WTC11 (cell line): ENCODE results near the gene RAB10.

Experiments used
- CBFB ChIP-seq: sonication (generic); formaldehyde crosslinking; IDR thresholded peaks from 2 replicates; pipeline ENCODE4 v1.8.1; 2022; ENCODE audit warnings: mild to moderate bottlenecking, low read depth, missing genetic modification reagents
- ELF4 ChIP-seq: sonication (generic); formaldehyde crosslinking; IDR thresholded peaks from 2 replicates; pipeline ENCODE4 v1.8.1; 2022; ENCODE audit warnings: low read depth, mild to moderate bottlenecking, moderate library complexity, missing genetic modification reagents
- ESRRA ChIP-seq: sonication (generic); formaldehyde crosslinking; IDR thresholded peaks from 2 replicates; pipeline ENCODE4 v1.8.1; 2022; ENCODE audit warnings: mild to moderate bottlenecking, missing genetic modification reagents, borderline replicate concordance
- IRF2 ChIP-seq: sonication (generic); formaldehyde crosslinking; IDR thresholded peaks from 2 replicates; pipeline ENCODE4 v1.8.0; 2022; ENCODE audit warnings: low read depth, missing genetic modification reagents, borderline replicate concordance
- SMAD3 ChIP-seq: sonication (generic); formaldehyde crosslinking; IDR thresholded peaks from 2 replicates; pipeline ENCODE4 v1.8.0; 2022; ENCODE audit warnings: missing genetic modification reagents, mild to moderate bottlenecking, borderline replicate concordance
- TEAD4 ChIP-seq: sonication (generic); formaldehyde crosslinking; IDR thresholded peaks from 2 replicates; pipeline ENCODE4 v1.8.0; 2022; ENCODE audit warnings: mild to moderate bottlenecking, missing genetic modification reagents
- ZNF416 ChIP-seq: fragments of 250-450 bp; sonication (Bioruptor Pico); IDR thresholded peaks from 2 replicates; pipeline ENCODE4 v1.9.0; 2021; ENCODE audit warnings: mild to moderate bottlenecking, inconsistent platforms
- TF ChIP-seq, protein P1 (sequence below): fragments of 200-600 bp; IDR thresholded peaks from 2 replicates; pipeline ENCODE4 v1.8.0; 2022; ENCODE audit warnings: antibody characterized with exemption
- TF ChIP-seq, protein P2 (sequence below): sonication (generic); formaldehyde crosslinking; conservative IDR thresholded peaks from 2 replicates; pipeline ENCODE4 v1.8.1; 2022; ENCODE audit warnings: mild to moderate bottlenecking, missing genetic modification reagents
- TF ChIP-seq, protein P3 (sequence below): fragments of 250-450 bp; sonication (Bioruptor Pico); IDR thresholded peaks from 2 replicates; pipeline ENCODE4 v1.8.0; 2021; ENCODE audit warnings: mild to moderate bottlenecking
- TF ChIP-seq, protein P4 (sequence below): sonication (generic); formaldehyde crosslinking; IDR thresholded peaks from 2 replicates; pipeline ENCODE4 v1.8.0; 2022; ENCODE audit warnings: mild to moderate bottlenecking, missing genetic modification reagents
- TF ChIP-seq, protein P5 (sequence below): sonication (generic); formaldehyde crosslinking; IDR thresholded peaks from 2 replicates; pipeline ENCODE4 v1.8.1; 2023; ENCODE audit warnings: mild to moderate bottlenecking, missing genetic modification reagents

DNA sequence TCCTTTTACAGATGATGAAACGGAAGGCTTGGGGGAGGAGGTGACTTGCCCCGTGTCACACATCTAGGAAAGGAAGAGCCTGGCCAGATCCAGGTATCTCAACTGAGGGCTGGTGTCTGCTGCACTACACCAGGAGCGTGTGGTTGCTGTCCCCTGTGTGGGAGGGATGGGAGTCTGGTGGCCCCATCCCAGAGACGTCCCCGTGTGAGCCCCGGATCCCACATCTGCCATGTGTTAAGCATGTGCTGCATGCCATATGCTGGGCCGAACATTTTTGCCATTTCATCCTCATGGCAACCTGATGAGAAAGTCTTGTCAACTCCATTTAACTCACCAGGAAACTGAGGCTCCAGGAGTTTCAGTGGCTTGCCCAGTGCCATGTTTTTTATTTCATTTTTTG is 143.2 kb downstream of the RAB10 start:
- TF ChIP-seq SMAD3 (CRISPR knock-in tag) (no peak), TEAD4 (no peak), ZNF416 (CRISPR knock-in tag) (no peak), ESRRA (CRISPR knock-in tag) (no peak), IRF2 (CRISPR knock-in tag) (no peak), CBFB (CRISPR knock-in tag) (no peak), ELF4 (CRISPR knock-in tag) (no peak)
- TF ChIP-seq, protein P1, sequence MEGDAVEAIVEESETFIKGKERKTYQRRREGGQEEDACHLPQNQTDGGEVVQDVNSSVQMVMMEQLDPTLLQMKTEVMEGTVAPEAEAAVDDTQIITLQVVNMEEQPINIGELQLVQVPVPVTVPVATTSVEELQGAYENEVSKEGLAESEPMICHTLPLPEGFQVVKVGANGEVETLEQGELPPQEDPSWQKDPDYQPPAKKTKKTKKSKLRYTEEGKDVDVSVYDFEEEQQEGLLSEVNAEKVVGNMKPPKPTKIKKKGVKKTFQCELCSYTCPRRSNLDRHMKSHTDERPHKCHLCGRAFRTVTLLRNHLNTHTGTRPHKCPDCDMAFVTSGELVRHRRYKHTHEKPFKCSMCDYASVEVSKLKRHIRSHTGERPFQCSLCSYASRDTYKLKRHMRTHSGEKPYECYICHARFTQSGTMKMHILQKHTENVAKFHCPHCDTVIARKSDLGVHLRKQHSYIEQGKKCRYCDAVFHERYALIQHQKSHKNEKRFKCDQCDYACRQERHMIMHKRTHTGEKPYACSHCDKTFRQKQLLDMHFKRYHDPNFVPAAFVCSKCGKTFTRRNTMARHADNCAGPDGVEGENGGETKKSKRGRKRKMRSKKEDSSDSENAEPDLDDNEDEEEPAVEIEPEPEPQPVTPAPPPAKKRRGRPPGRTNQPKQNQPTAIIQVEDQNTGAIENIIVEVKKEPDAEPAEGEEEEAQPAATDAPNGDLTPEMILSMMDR: no peak
- TF ChIP-seq, protein P2, sequence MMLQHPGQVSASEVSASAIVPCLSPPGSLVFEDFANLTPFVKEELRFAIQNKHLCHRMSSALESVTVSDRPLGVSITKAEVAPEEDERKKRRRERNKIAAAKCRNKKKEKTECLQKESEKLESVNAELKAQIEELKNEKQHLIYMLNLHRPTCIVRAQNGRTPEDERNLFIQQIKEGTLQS (CRISPR knock-in tag): no peak
- TF ChIP-seq, protein P3, sequence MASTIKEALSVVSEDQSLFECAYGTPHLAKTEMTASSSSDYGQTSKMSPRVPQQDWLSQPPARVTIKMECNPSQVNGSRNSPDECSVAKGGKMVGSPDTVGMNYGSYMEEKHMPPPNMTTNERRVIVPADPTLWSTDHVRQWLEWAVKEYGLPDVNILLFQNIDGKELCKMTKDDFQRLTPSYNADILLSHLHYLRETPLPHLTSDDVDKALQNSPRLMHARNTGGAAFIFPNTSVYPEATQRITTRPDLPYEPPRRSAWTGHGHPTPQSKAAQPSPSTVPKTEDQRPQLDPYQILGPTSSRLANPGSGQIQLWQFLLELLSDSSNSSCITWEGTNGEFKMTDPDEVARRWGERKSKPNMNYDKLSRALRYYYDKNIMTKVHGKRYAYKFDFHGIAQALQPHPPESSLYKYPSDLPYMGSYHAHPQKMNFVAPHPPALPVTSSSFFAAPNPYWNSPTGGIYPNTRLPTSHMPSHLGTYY (CRISPR knock-in tag): no peak
- TF ChIP-seq, protein P4, sequence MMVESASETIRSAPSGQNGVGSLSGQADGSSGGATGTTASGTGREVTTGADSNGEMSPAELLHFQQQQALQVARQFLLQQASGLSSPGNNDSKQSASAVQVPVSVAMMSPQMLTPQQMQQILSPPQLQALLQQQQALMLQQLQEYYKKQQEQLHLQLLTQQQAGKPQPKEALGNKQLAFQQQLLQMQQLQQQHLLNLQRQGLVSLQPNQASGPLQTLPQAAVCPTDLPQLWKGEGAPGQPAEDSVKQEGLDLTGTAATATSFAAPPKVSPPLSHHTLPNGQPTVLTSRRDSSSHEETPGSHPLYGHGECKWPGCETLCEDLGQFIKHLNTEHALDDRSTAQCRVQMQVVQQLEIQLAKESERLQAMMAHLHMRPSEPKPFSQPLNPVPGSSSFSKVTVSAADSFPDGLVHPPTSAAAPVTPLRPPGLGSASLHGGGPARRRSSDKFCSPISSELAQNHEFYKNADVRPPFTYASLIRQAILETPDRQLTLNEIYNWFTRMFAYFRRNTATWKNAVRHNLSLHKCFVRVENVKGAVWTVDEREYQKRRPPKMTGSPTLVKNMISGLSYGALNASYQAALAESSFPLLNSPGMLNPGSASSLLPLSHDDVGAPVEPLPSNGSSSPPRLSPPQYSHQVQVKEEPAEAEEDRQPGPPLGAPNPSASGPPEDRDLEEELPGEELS: no peak
- TF ChIP-seq, protein P5, sequence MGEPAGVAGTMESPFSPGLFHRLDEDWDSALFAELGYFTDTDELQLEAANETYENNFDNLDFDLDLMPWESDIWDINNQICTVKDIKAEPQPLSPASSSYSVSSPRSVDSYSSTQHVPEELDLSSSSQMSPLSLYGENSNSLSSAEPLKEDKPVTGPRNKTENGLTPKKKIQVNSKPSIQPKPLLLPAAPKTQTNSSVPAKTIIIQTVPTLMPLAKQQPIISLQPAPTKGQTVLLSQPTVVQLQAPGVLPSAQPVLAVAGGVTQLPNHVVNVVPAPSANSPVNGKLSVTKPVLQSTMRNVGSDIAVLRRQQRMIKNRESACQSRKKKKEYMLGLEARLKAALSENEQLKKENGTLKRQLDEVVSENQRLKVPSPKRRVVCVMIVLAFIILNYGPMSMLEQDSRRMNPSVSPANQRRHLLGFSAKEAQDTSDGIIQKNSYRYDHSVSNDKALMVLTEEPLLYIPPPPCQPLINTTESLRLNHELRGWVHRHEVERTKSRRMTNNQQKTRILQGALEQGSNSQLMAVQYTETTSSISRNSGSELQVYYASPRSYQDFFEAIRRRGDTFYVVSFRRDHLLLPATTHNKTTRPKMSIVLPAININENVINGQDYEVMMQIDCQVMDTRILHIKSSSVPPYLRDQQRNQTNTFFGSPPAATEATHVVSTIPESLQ (CRISPR knock-in tag): no peak
